Measurements from ENCODE around the gene TNKS2. TPM values are rescaled to one million over a fixed set of nuclear protein-coding genes. Genes with fewer than 3 reads are reported as not detected.

TNKS2 gene
- 10 to 100 TPM; 42.8 to 48.4 (median 46.2) TPM for total RNA-seq

GRCh38 chr10:91797874-91798648 lies at the start of gene TNKS2:
Gene TNKS2 (plus strand): TSS chr10:91798426. CDS start chr10:91798691, 265 bp downstream.
- TF ChIP-seq, protein P1, sequence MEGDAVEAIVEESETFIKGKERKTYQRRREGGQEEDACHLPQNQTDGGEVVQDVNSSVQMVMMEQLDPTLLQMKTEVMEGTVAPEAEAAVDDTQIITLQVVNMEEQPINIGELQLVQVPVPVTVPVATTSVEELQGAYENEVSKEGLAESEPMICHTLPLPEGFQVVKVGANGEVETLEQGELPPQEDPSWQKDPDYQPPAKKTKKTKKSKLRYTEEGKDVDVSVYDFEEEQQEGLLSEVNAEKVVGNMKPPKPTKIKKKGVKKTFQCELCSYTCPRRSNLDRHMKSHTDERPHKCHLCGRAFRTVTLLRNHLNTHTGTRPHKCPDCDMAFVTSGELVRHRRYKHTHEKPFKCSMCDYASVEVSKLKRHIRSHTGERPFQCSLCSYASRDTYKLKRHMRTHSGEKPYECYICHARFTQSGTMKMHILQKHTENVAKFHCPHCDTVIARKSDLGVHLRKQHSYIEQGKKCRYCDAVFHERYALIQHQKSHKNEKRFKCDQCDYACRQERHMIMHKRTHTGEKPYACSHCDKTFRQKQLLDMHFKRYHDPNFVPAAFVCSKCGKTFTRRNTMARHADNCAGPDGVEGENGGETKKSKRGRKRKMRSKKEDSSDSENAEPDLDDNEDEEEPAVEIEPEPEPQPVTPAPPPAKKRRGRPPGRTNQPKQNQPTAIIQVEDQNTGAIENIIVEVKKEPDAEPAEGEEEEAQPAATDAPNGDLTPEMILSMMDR (IDR thresholded peaks at IDR 0.05; ENCODE audit: low read depth) = no peak

DNA sequence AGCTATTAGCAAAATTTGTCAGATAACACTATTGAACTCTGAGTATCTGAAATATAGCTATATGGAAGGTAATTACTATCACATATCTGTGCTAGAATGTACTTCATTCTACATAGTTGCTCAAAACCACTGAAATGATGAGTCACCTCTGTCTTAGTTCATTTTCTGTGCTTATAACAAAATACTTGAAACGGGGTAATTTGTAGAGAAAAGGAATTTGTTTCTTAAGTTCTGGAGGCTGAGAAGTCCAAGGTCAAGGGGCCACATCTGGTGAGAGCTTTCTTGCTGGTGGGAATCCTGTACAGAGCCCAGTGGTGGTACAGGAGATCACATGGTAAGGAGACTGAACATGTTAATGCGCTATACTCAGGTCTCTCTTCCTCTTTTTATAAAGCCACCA lies 41.9 kb upstream of the TNKS2 start:
- TF ChIP-seq, protein P1 (IDR thresholded peaks at IDR 0.05; ENCODE audit: low read depth) = no peak

GRCh38 chr10:91758303-91759146 lies 39.7 kb upstream of the TNKS2 start:
- TF ChIP-seq, protein P1 (IDR thresholded peaks at IDR 0.05; ENCODE audit: low read depth) = no peak

GRCh38 chr10:91759581-91759986 lies 38.6 kb upstream of the TNKS2 start:
- TF ChIP-seq, protein P1 (IDR thresholded peaks at IDR 0.05; ENCODE audit: low read depth) = no peak

DNA sequence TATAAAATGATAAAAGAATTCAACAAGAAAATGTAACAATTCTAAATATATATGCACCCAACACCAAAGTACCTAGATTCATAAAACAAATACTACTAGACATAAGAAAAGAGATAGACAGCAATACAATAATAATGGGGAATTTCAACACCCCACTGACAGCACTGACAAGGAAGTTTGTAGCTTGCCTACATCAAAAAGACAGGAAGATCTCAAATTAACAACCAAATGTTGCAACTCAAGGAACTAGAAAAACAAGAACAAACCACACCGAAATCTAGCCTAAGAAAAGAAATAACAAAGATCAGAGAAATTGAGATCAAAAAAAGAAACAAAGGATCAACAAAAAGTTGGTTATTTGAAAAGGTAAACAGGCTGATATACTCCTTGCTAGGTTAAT lies 36.5 kb upstream of the TNKS2 start:
- TF ChIP-seq, protein P1 (IDR thresholded peaks at IDR 0.05; ENCODE audit: low read depth) = no peak

DNA sequence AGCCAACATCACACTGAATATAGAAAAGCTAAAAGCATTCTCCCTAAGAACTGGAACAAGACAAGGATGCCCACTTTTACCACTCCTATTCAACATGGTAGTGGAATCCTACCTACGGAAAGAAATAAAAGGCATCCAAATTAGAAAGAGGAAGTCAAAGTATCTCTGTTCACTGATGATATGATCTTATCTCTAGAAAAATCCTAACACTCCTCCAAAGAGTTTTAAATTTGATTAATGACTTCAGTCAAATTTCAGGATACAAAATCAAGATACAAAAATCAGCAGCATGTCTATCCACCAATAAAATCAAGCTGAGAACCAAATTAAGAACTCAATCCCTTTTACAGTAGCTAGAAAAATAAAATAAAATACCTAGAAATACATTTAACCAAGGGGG lies 35.3 kb upstream of the TNKS2 start:
- TF ChIP-seq, protein P1 (IDR thresholded peaks at IDR 0.05; ENCODE audit: low read depth) = no peak

- TF ChIP-seq, protein P1 (IDR thresholded peaks at IDR 0.05; ENCODE audit: low read depth) = no peak
Measured at GRCh38 chr10:91766676-91767075, 31.6 kb upstream of the TNKS2 start.
